ENCODE results near the gene HRCT1. TPM values are rescaled to one million over a fixed set of nuclear protein-coding genes. Genes with fewer than 3 reads are reported as not detected.
"Not testable (repeated sequence)": the region's sequence is repeated elsewhere in the genome, so short reads cannot be mapped to it uniquely, and the experiment has no call there.

HRCT1 gene
- total RNA-seq, 1 donor from 2014 or later: 0.72 TPM

GRCh38 chr9:35896570-35896969, 9.4 kb upstream of the HRCT1 start:
- Mint-ChIP-seq H3K4me1 (no peaks in the 10 kb centered on the region), H3K27me3 (ENCODE audit: low read depth) (peaks cover 63% of the 10 kb centered on the region), H3K9me3 (no peaks in the 10 kb centered on the region), H3K4me3 (no peak overlapping the region), H3K27ac (no peak overlapping the region), H3K36me3 (no peaks in the 10 kb centered on the region)
- DNase-seq (ENCODE audit: low spot score in 2 of 2, unreplicated experiment in 2 of 2): no peak
- TF ChIP-seq CTCF (IDR thresholded peaks at IDR 0.05; ENCODE audit: unreplicated experiment): no peak

- H3K4me1 Mint-ChIP-seq; H3K36me3 Mint-ChIP-seq; H3K27ac Mint-ChIP-seq; H3K9me3 Mint-ChIP-seq; H3K4me3 Mint-ChIP-seq; DNase-seq (ENCODE audit: low spot score in 2 of 2, unreplicated experiment in 2 of 2): not testable (repeated sequence)
- peaks cover 62% of the 10 kb centered on the region for H3K27me3 Mint-ChIP-seq (ENCODE audit: low read depth)
Measured at GRCh38 chr9:35897376-35898099, 8.5 kb upstream of the HRCT1 start.

GRCh38 chr9:35898337-35898736, 7.7 kb upstream of the HRCT1 start:
- no peak overlapping the region for H3K27ac Mint-ChIP-seq
- DNase-seq (ENCODE audit: low spot score in 2 of 2, unreplicated experiment in 2 of 2): no peak
- no peaks in the 10 kb centered on the region for H3K36me3 Mint-ChIP-seq
- H3K4me3 Mint-ChIP-seq: no peak overlapping the region
- peaks cover 60% of the 10 kb centered on the region for H3K27me3 Mint-ChIP-seq (ENCODE audit: low read depth)
- peaks cover 2% of the 10 kb centered on the region for H3K4me1 Mint-ChIP-seq
- TF ChIP-seq CTCF (IDR thresholded peaks at IDR 0.05; ENCODE audit: unreplicated experiment): no peak
- H3K9me3 Mint-ChIP-seq: no peaks in the 10 kb centered on the region

GRCh38 chr9:35899021-35899420, 7.0 kb upstream of the HRCT1 start:
- Mint-ChIP-seq H3K36me3 (no peaks in the 10 kb centered on the region), H3K27ac (no peak overlapping the region), H3K9me3 (no peaks in the 10 kb centered on the region), H3K27me3 (ENCODE audit: low read depth) (peaks cover 53% of the 10 kb centered on the region), H3K4me3 (no peak overlapping the region), H3K4me1 (peaks cover 2% of the 10 kb centered on the region)
- no peak for TF ChIP-seq CTCF (IDR thresholded peaks at IDR 0.05; ENCODE audit: unreplicated experiment)
- DNase-seq (ENCODE audit: low spot score in 2 of 2, unreplicated experiment in 2 of 2): no peak

GRCh38 chr9:35903049-35903448, 3.0 kb upstream of the HRCT1 start:
- Mint-ChIP-seq H3K9me3 (no peaks in the 10 kb centered on the region), H3K4me1 (peaks cover 38% of the 10 kb centered on the region), H3K27ac (no peak overlapping the region), H3K36me3 (no peaks in the 10 kb centered on the region), H3K27me3 (ENCODE audit: low read depth) (peaks cover 29% of the 10 kb centered on the region), H3K4me3 (no peak overlapping the region)
- no peak for DNase-seq (ENCODE audit: low spot score in 2 of 2, unreplicated experiment in 2 of 2)
- TF ChIP-seq CTCF (IDR thresholded peaks at IDR 0.05; ENCODE audit: unreplicated experiment): peak; percentile 77

- Mint-ChIP-seq H3K27ac (no peak overlapping the region), H3K27me3 (ENCODE audit: low read depth) (peaks cover 19% of the 10 kb centered on the region), H3K36me3 (no peaks in the 10 kb centered on the region), H3K4me1 (peaks cover 51% of the 10 kb centered on the region), H3K9me3 (no peaks in the 10 kb centered on the region), H3K4me3 (no peak overlapping the region)
- DNase-seq (ENCODE audit: low spot score in 2 of 2, unreplicated experiment in 2 of 2): no peak
- no peak for TF ChIP-seq CTCF (IDR thresholded peaks at IDR 0.05; ENCODE audit: unreplicated experiment)
Measured at GRCh38 chr9:35904338-35904737, 1.7 kb upstream of the HRCT1 start.
